A673 (cell line): ENCODE data around the gene NCKAP5. TPM values are rescaled to one million over a fixed set of nuclear protein-coding genes. Genes with fewer than 3 reads are reported as not detected.
"Not testable (repeated sequence)": the region's sequence is repeated elsewhere in the genome, so short reads cannot be mapped to it uniquely, and the experiment has no call there.

Experiments used
- BruUV-seq: library from RNA; stranded (reverse); fragments of 400-500 nt; replicated peaks from 2 replicates; lab custom pipeline; 2021; lab: Mats Ljungman, UMichigan
- CTCF ChIA-PET: fragments of 300-600 bp; sonication (Branson Sonifier 250); formaldehyde crosslinking; loops from one replicate; lab custom pipeline; 2022; ENCODE audit warnings: antibody characterized with exemption; lab: Charles Lee
- POLR2A ChIA-PET: fragments of 300-600 bp; sonication (Branson Sonifier 250); formaldehyde crosslinking; loops from one replicate; lab custom pipeline; 2022; ENCODE audit warnings: antibody characterized with exemption; ENCODE audit not compliant: low non-redundant PET; lab: Charles Lee
- DNase-seq: peaks from one replicate; pipeline ENCODE4 v3.0.0-alpha.2; 2015; ENCODE audit warnings: low spot score
- H3K27ac ChIP-seq: fragments of 200-600 bp; sonication (generic); 2 replicates; pipeline ENCODE4 v1.5.1; 2016; ENCODE audit warnings: mixed run types, low read depth, mild to moderate bottlenecking, mixed read lengths, antibody characterized with exemption, low read length; ENCODE audit not compliant: poor library complexity, severe bottlenecking
- H3K27me3 ChIP-seq: fragments of 200-600 bp; sonication (generic); replicated peaks from 2 replicates; pipeline ENCODE4 v1.6.1; 2017; ENCODE audit warnings: mixed run types, low read depth, mild to moderate bottlenecking, mixed read lengths, antibody characterized with exemption, low read length; ENCODE audit not compliant: insufficient read depth, poor library complexity
- H3K36me3 ChIP-seq: fragments of 200-600 bp; sonication (generic); 2 replicates; pipeline ENCODE4 v1.6.1; 2016; ENCODE audit warnings: mixed run types, mild to moderate bottlenecking, mixed read lengths, antibody characterized with exemption, low read length; ENCODE audit not compliant: insufficient read depth, poor library complexity, severe bottlenecking
- H3K4me1 ChIP-seq: fragments of 200-600 bp; sonication (generic); 2 replicates; pipeline ENCODE4 v1.6.1; 2017; ENCODE audit warnings: mixed run types, mild to moderate bottlenecking, mixed read lengths, antibody characterized with exemption, low read length; ENCODE audit not compliant: insufficient read depth, poor library complexity, severe bottlenecking
- H3K4me3 ChIP-seq: fragments of 200-600 bp; sonication (generic); 2 replicates; pipeline ENCODE4 v1.5.1; 2016; ENCODE audit warnings: low read depth, mixed run types, mild to moderate bottlenecking, mixed read lengths, low read length; ENCODE audit not compliant: poor library complexity, severe bottlenecking
- H3K9me3 ChIP-seq: fragments of 200-600 bp; sonication (generic); 2 replicates; pipeline ENCODE4 v1.6.1; 2016; ENCODE audit warnings: mixed run types, low read depth, mild to moderate bottlenecking, mixed read lengths, antibody characterized with exemption, low read length; ENCODE audit not compliant: poor library complexity, severe bottlenecking
- CTCF ChIP-seq: fragments of 300-800, 200-600 bp; sonication (generic); conservative IDR thresholded peaks from 2 replicates; pipeline ENCODE4 v1.5.1; 2017; ENCODE audit warnings: low read depth, mild to moderate bottlenecking, antibody characterized with exemption, low read length, moderate library complexity, mixed read lengths
- EZH2 ChIP-seq: fragments of 200-600 bp; sonication (generic); IDR thresholded peaks from 2 replicates; pipeline ENCODE4 v1.6.1; 2017; ENCODE audit warnings: borderline replicate concordance, low read depth, mild to moderate bottlenecking, mixed read lengths, antibody characterized with exemption, low read length; ENCODE audit not compliant: poor library complexity, severe bottlenecking
- intact Hi-C: fragments of 100-400 bp; cut with micrococcal nuclease; formaldehyde crosslinking; loops from one replicate; pipeline ENCODE4 v1.10.0; 2022; ENCODE audit not compliant: unreplicated experiment
- total RNA-seq: library from RNA; stranded (reverse); gene quantifications from 2 replicates; pipeline ENCODE4 v1.2.3, GENCODE V29; 2021

NCKAP5 gene
- total RNA-seq, 1 experiment from 2014 or later: 26.6 TPM

DNA sequence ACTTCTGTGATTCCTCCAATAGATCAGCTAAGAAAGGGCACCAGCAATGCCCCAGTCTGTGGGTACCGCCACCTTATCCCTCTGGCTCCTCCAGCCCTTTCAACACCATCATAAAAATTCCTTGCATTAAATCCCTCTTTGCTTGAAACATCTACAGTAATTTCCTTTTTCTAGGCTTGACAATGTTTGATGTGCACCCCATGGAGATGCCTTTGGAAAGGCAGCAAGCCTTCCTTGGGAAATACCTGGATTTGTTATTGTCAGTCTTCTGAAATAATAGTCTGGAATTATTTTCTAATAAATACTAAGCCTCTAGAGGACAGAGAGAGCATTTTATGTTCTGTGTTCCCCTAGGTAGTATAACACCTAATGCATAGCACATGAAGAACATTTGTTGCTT lies 46.1 kb downstream of the NCKAP5 start:
- TF ChIP-seq CTCF: no peak
- no peak for TF ChIP-seq EZH2
- intact Hi-C loops: loop anchor here (10.0 kb wide), 1 partner anchor 257 kb away; no protein-coding TSS in a partner anchor
- CTCF ChIA-PET: no interaction called here
- POLR2A ChIA-PET: no interaction called here
- H3K27me3 ChIP-seq: no peaks in the 10 kb centered on the region
- BruUV-seq: no TSS peak
- H3K4me3 ChIP-seq: no peak overlapping the region
- no peak for DNase-seq
- no peaks in the 10 kb centered on the region for H3K36me3 ChIP-seq
- peak overlapping the region; percentile 99 for H3K27ac ChIP-seq
- H3K4me1 ChIP-seq: peaks cover 84% of the 10 kb centered on the region
- H3K9me3 ChIP-seq: no peaks in the 10 kb centered on the region

GRCh38 chr2:133521146-133521745 lies 47.0 kb downstream of the NCKAP5 start:
- BruUV-seq: no TSS peak
- no peak overlapping the region for H3K4me3 ChIP-seq
- CTCF ChIA-PET: no interaction called here
- POLR2A ChIA-PET: no interaction called here
- TF ChIP-seq EZH2: no peak
- no peak for TF ChIP-seq CTCF
- no peak for DNase-seq
- intact Hi-C loops: loop anchor here (10.0 kb wide), 1 partner anchor 256 kb away; no protein-coding TSS in a partner anchor
- no peaks in the 10 kb centered on the region for H3K36me3 ChIP-seq
- H3K27ac ChIP-seq: peak overlapping the region; percentile 99
- no peaks in the 10 kb centered on the region for H3K27me3 ChIP-seq
- no peaks in the 10 kb centered on the region for H3K9me3 ChIP-seq
- peaks cover 84% of the 10 kb centered on the region for H3K4me1 ChIP-seq

DNA sequence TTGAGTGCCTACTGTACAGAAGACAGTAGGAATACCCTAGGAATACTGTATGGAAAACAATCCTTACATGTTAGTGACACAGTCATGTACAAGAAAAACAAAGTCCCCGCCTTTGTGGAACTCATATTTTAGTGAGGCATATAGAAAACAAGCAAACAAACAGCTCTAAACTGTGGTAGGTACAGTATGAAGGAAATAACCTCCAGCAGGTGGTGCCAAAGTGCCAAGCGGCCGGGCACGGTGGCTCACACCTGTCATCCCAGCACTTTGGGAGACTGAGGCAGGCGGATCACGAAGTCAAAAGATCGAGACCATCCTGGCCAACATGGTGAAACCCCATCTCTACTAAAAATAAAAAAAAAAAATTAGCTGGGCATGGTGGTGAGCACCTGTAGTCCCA lies 48.6 kb downstream of the NCKAP5 start:
- CTCF ChIA-PET, H3K9me3 ChIP-seq, H3K36me3 ChIP-seq, H3K4me3 ChIP-seq, H3K27me3 ChIP-seq, BruUV-seq, DNase-seq, POLR2A ChIA-PET: not testable (repeated sequence)
- intact Hi-C loops: loop anchor here (10.0 kb wide), 1 partner anchor 255 kb away; no protein-coding TSS in a partner anchor
- peak overlapping the region; percentile 26 for H3K27ac ChIP-seq
- H3K4me1 ChIP-seq: peaks cover 88% of the 10 kb centered on the region
- 0 out of 2 replicates have a peak, but pooled peaks have one; percentile 24 for TF ChIP-seq CTCF
